Thymus (tissue), 11 donors: Measurements from ENCODE around the gene KERA. TPM values are rescaled to one million over a fixed set of nuclear protein-coding genes. Genes with fewer than 3 reads are reported as not detected.

ENCODE experiments used
- DNase-seq, 9 donors: peaks; one replicate each; pipeline ENCODE4 v3.0.0-alpha.2; 2013; ENCODE audit warnings: low spot score in 9 of 9, low read depth in 6 of 9, missing footprints in 1 of 9
- H3K27ac ChIP-seq, 2 donors: one replicate each; pipeline ENCODE4 v1.5.1; 2013; ENCODE audit warnings: control low read depth in 1 of 2, low read depth in 1 of 2, low read length in 1 of 2, mild to moderate bottlenecking in 1 of 2, moderate library complexity in 1 of 2
- H3K27me3 ChIP-seq, 2 donors: one replicate each; pipeline ENCODE4 v1.5.1; 2013; ENCODE audit warnings: low read length in 1 of 2; ENCODE audit not compliant: control insufficient read depth in 2 of 2, insufficient read depth in 1 of 2
- H3K36me3 ChIP-seq, 2 donors: one replicate each; pipeline ENCODE4 v1.5.1; 2013; ENCODE audit warnings: low read length in 1 of 2, mild to moderate bottlenecking in 1 of 2, moderate library complexity in 1 of 2; ENCODE audit not compliant: control insufficient read depth in 2 of 2, insufficient read depth in 2 of 2
- H3K4me1 ChIP-seq, 2 donors: one replicate each; pipeline ENCODE4 v1.5.1; 2013; ENCODE audit warnings: low read length in 2 of 2; ENCODE audit not compliant: control insufficient read depth in 2 of 2, insufficient read depth in 2 of 2
- H3K4me3 ChIP-seq, 2 donors: one replicate each; pipeline ENCODE4 v1.5.1; 2013; ENCODE audit warnings: low read length in 2 of 2, control low read depth in 1 of 2, mild to moderate bottlenecking in 1 of 2
- H3K9me3 ChIP-seq, 2 donors: one replicate each; pipeline ENCODE4 v1.5.1; 2013; ENCODE audit warnings: low read length in 1 of 2, mild to moderate bottlenecking in 1 of 2; ENCODE audit not compliant: control insufficient read depth in 2 of 2, insufficient read depth in 1 of 2
- WGBS: extraction: QIAGEN DNeasy Blood & Tissue Kit; methylation state at CpG from one replicate; pipeline ENCODE4 v1.1.7; 2013; 5-methylcytosine and 5-hydroxymethylcytosine counted together
- polyA plus RNA-seq: library from polyadenylated mRNA; stranded (reverse); fragments of 200-250 nt; gene quantifications from one replicate; pipeline ENCODE4 v1.2.3, GENCODE V29; 2013
- total RNA-seq: library from RNA; stranded (reverse); fragments of 120-200 nt; gene quantifications from one replicate; pipeline ENCODE4 v1.2.4, GENCODE V29; 2013
- donor health status: healthy.

KERA gene
- total and polyA plus RNA-seq, 2 donors = 0.05 to 0.09 TPM

- H3K9me3 ChIP-seq = no peaks in the 10 kb centered on the region
- no peaks in the 10 kb centered on the region for H3K36me3 ChIP-seq
- no peak within 1 kb of the TSS for H3K27ac ChIP-seq
Measured at GRCh38 chr12:91004872-91005271, 53.0 kb downstream of the KERA start, which contains the start of gene EPYC. EPYC (minus strand) TSS chr12:91004972; CDS start chr12:91002565, 2,407 bp downstream.

GRCh38 chr12:91003737-91004136, 54.1 kb downstream of the KERA start:
- Histone ChIP-seq H3K4me1 (no peaks in the 10 kb centered on the region), H3K36me3 (no peaks in the 10 kb centered on the region), H3K9me3 (no peaks in the 10 kb centered on the region), H3K27ac (no peak overlapping the region), H3K27me3 (no peaks in the 10 kb centered on the region), H3K4me3 (no peak overlapping the region)
- DNase-seq = no peak

More at GRCh38 chr12:91004872-91005271, 53.0 kb downstream of the KERA start, which contains the start of gene EPYC:
- Histone ChIP-seq H3K4me3 (no peak within 1 kb of the TSS), H3K27me3 (no peaks in the 10 kb centered on the region), H3K4me1 (no peaks in the 10 kb centered on the region)
- no peak for DNase-seq

DNA sequence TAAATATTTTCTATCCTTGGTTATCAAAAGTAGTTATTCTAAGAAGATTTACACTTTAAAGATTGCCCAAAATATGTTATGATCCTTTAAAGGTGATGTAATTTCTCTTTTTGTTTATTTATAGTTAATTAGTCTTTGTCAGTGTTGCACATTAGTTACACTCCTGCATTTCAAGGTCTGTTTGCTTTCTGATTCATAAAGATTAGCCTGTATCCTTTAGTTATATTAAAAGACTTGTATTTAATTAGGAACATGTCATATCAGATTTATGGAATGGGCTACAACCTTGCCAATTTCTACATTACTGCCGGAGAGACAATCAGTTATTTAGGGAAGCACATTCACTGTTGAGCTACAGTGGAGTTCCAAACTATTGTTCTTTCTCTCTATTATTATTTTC, 56.5 kb downstream of the KERA start:
- no peaks in the 10 kb centered on the region for H3K36me3 ChIP-seq
- H3K4me3 ChIP-seq = no peak overlapping the region
- H3K27ac ChIP-seq = no peak overlapping the region
- H3K27me3 ChIP-seq = no peaks in the 10 kb centered on the region
- no peaks in the 10 kb centered on the region for H3K4me1 ChIP-seq
- H3K9me3 ChIP-seq = no peaks in the 10 kb centered on the region
- WGBS = 88% methylated on average over 1 of the region's 1 CpG
- no peak for DNase-seq

Other genes starting within 250 kb of the KERA start
- gene CCER1, start 102.8 kb downstream of the KERA start, total RNA-seq = not detected
- gene CCER1, start 102.8 kb downstream of the KERA start, polyA plus RNA-seq = not detected
- gene EPYC, start 53.1 kb downstream of the KERA start, total RNA-seq = 0.14 TPM
- gene EPYC, start 53.1 kb downstream of the KERA start, polyA plus RNA-seq = 0.25 TPM
- 38.7 TPM for gene LUM, start 53.5 kb upstream of the KERA start, total RNA-seq
- gene LUM, start 53.5 kb upstream of the KERA start, polyA plus RNA-seq = 63.5 TPM
- gene DCN, start 124.8 kb upstream of the KERA start, total RNA-seq = 137 TPM
- 215 TPM for gene DCN, start 124.8 kb upstream of the KERA start, polyA plus RNA-seq